IMR-90 (cell line): ENCODE results near the gene KIF16B.

Experiments
- BHLHE40 ChIP-seq: fragments of 150-350 bp; IDR thresholded peaks from 2 replicates; pipeline ENCODE4 v1.6.1; 2016; ENCODE audit warnings: mild to moderate bottlenecking, low read depth, low read length
- CTCF ChIP-seq: conservative IDR thresholded peaks from 2 replicates; pipeline ENCODE4 v1.5.1; 2012; ENCODE audit warnings: mild to moderate bottlenecking, low read depth, low read length, improper control_type of control experiment
- MXI1 ChIP-seq: IDR thresholded peaks from 2 replicates; pipeline ENCODE4 v1.6.1; 2012; ENCODE audit warnings: low read depth, mild to moderate bottlenecking, low read length, moderate library complexity, borderline replicate concordance
- POLR2A ChIP-seq: IDR thresholded peaks from 2 replicates; pipeline ENCODE4 v1.6.1; 2012; ENCODE audit warnings: mild to moderate bottlenecking, low read depth, low read length
- RAD21 ChIP-seq: IDR thresholded peaks from 2 replicates; pipeline ENCODE4 v1.6.1; 2012; ENCODE audit warnings: low read length, improper control_type of control experiment
- RFX5 ChIP-seq: IDR thresholded peaks from 2 replicates; pipeline ENCODE4 v1.8.0; 2012; ENCODE audit warnings: low read depth, mild to moderate bottlenecking, low read length, moderate library complexity
- TF ChIP-seq, protein P1 (sequence below): fragments of 150-350 bp; IDR thresholded peaks from 2 replicates; pipeline ENCODE4 v1.6.1; 2017; ENCODE audit warnings: mild to moderate bottlenecking, antibody characterized with exemption, low read length, low read depth

- TF ChIP-seq BHLHE40 (no peak), CTCF (no peak), RAD21 (no peak), POLR2A (no peak), MXI1 (no peak), RFX5 (no peak)
- TF ChIP-seq, protein P1, sequence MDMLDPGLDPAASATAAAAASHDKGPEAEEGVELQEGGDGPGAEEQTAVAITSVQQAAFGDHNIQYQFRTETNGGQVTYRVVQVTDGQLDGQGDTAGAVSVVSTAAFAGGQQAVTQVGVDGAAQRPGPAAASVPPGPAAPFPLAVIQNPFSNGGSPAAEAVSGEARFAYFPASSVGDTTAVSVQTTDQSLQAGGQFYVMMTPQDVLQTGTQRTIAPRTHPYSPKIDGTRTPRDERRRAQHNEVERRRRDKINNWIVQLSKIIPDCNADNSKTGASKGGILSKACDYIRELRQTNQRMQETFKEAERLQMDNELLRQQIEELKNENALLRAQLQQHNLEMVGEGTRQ = no peak
Measured at GRCh38 chr20:16444057-16444777, 129.0 kb downstream of the KIF16B start.
